ENCODE results near the gene MAP3K20. TPM values are rescaled to one million over a fixed set of nuclear protein-coding genes. Genes with fewer than 3 reads are reported as not detected.

The MAP3K20 gene
- total and polyA plus RNA-seq, 2 of the 4 experiments (the other 2 are of a cell fraction), result 27.5 to 84.4 TPM

GRCh38 chr2:173141666-173142065 lies 66.0 kb downstream of the MAP3K20 start:
- CTCF ChIA-PET, result interaction anchor here (0.6 kb wide), 2 partner anchors 17 to 274 kb away, joined by 3 to 4 read pairs; no protein-coding TSS in a partner anchor
- H3K4ac ChIP-seq (ENCODE audit: low read depth, low read length), result no peak overlapping the region
- POLR2A ChIA-PET (ENCODE audit: unreplicated experiment), result no interaction called here
- peaks cover 3% of the 10 kb centered on the region for H3K36me3 ChIP-seq (ENCODE audit: control insufficient read depth, insufficient read depth, low read length)
- H3K4me3 ChIP-seq (ENCODE audit: insufficient read depth, low read depth, low read length), result no peak overlapping the region
- H3K9ac ChIP-seq (ENCODE audit: low read depth, low read length), result no peak overlapping the region
- H2AK5ac ChIP-seq (ENCODE audit: low read depth, low read length), result no peak overlapping the region
- no peak overlapping the region for H2AK9ac ChIP-seq (replicated peaks; ENCODE audit: low read depth, low read length, poor library complexity)
- no peak for DNase-seq
- H3K27me3 ChIP-seq (ENCODE audit: control insufficient read depth, insufficient read depth, low read length), result no peaks in the 10 kb centered on the region
- ATAC-seq (ENCODE audit: low read depth), result no peak
- no peaks in the 10 kb centered on the region for H4K20me1 ChIP-seq (ENCODE audit: insufficient read depth, low read length)
- no peak overlapping the region for H4K5ac ChIP-seq (ENCODE audit: low read depth, low read length)
- in situ Hi-C loops (cut with MboI; ENCODE audit: low sequenced_read_pairs), result no loop called here
- H3K4me1 ChIP-seq (ENCODE audit: control insufficient read depth, insufficient read depth, low read length), result peaks cover 6% of the 10 kb centered on the region
- H3K79me1 ChIP-seq (ENCODE audit: low read depth in 1 of 2, low read length in 2 of 2), result peaks cover 12 to 26% of the 10 kb centered on the region in 2 experiments
- dilution Hi-C loops (cut with HindIII; ENCODE audit: low sequenced_read_pairs, unreplicated experiment), result no loop called here
- no peak overlapping the region for H2BK120ac ChIP-seq (ENCODE audit: low read depth, low read length)
- BruUV-seq (replicated peaks), result no TSS peak
- H3K18ac ChIP-seq (ENCODE audit: low read depth, low read length), result no peak overlapping the region
- H3K9me3 ChIP-seq (ENCODE audit: control insufficient read depth, insufficient read depth, low read length), result peaks cover 2% of the 10 kb centered on the region; the same call in 1 of the 2 replicates
- H2BK5ac ChIP-seq (ENCODE audit: low read depth, low read length, poor library complexity, severe bottlenecking), result no peak overlapping the region
- H4K8ac ChIP-seq (ENCODE audit: low read depth in 2 of 2, low read length in 2 of 2), result no peak overlapping the region
- H3K9me1 ChIP-seq (ENCODE audit: insufficient read depth, low read length), result no peaks in the 10 kb centered on the region
- intact Hi-C loops (cut with micrococcal nuclease), result no loop called here
- no peak overlapping the region for H3K4me2 ChIP-seq (ENCODE audit: low read depth, low read length)
- H3K27ac ChIP-seq (ENCODE audit: insufficient read depth, low read length), result no peak overlapping the region
- H2BK15ac ChIP-seq (ENCODE audit: low read depth, low read length), result no peak overlapping the region
- TF ChIP-seq CHD1 (IDR thresholded peaks at IDR 0.05; ENCODE audit: low read depth, low read length) (no peak), MAZ (IDR thresholded peaks at IDR 0.05; ENCODE audit: borderline replicate concordance, low read depth, low read length) (no peak), MAFK (IDR thresholded peaks at IDR 0.05; ENCODE audit: low read depth, low read length) (no peak), BHLHE40 (IDR thresholded peaks at IDR 0.05; ENCODE audit: low read depth, low read length) (no peak), RCOR1 (IDR thresholded peaks at IDR 0.05; ENCODE audit: insufficient replicate concordance, low read length) (no peak), FOS (IDR thresholded peaks at IDR 0.05; ENCODE audit: low read depth, low read length) (no peak), POLR2A (IDR thresholded peaks at IDR 0.05; ENCODE audit: low read depth, low read length) (no peak)
- no peak overlapping the region for H3K14ac ChIP-seq (replicated peaks; ENCODE audit: low read depth, low read length)
- no peak overlapping the region for H3K56ac ChIP-seq (ENCODE audit: extremely low read depth, insufficient read depth, low read length)
- H3K23ac ChIP-seq (ENCODE audit: low read depth, low read length), result no peak overlapping the region
- H2AFZ ChIP-seq (replicated peaks; ENCODE audit: low read length, poor library complexity), result no peak overlapping the region
- no peak overlapping the region for H2BK20ac ChIP-seq (ENCODE audit: low read depth, low read length)
- no peak overlapping the region for H4K91ac ChIP-seq (ENCODE audit: insufficient read depth, low read depth, low read length)
